ENCODE data around the gene NT5M.
"Not testable (repeated sequence)": the region's sequence is repeated elsewhere in the genome, so short reads cannot be mapped to it uniquely, and the experiment has no call there.

NT5M gene

GRCh38 chr17:17303010-17303846 lies at the start of gene NT5M:
NT5M (plus strand) TSS chr17:17303373; CDS start chr17:17303551, 178 bp downstream.
- DNase-seq (ENCODE audit: low read depth): peak; percentile 47

- no peak for DNase-seq (ENCODE audit: low read depth)
These were observed 49.8 kb upstream of the NT5M start for GRCh38 chr17:17253406-17253805.

GRCh38 chr17:17254036-17254435 lies 49.1 kb upstream of the NT5M start:
- DNase-seq (ENCODE audit: low read depth): no peak

GRCh38 chr17:17255689-17256088 lies 47.5 kb upstream of the NT5M start:
- not testable (repeated sequence) for DNase-seq (ENCODE audit: low read depth)

- DNase-seq (ENCODE audit: low read depth): no peak
These were observed 46.9 kb upstream of the NT5M start for GRCh38 chr17:17256316-17256715.

GRCh38 chr17:17258011-17258410 lies 45.2 kb upstream of the NT5M start:
- DNase-seq (ENCODE audit: low read depth): no peak

GRCh38 chr17:17258998-17259397 lies 44.2 kb upstream of the NT5M start:
- no peak for DNase-seq (ENCODE audit: low read depth)

GRCh38 chr17:17264430-17264829 lies 38.7 kb upstream of the NT5M start:
- DNase-seq (ENCODE audit: low read depth): no peak

GRCh38 chr17:17269926-17270773 lies 33.0 kb upstream of the NT5M start:
- no peak for DNase-seq (ENCODE audit: low read depth)

GRCh38 chr17:17275971-17276370 lies 27.2 kb upstream of the NT5M start:
- no peak for DNase-seq (ENCODE audit: low read depth)

GRCh38 chr17:17277431-17277830 lies 25.7 kb upstream of the NT5M start:
- not testable (repeated sequence) for DNase-seq (ENCODE audit: low read depth)

GRCh38 chr17:17279316-17279715 lies 23.9 kb upstream of the NT5M start:
- DNase-seq (ENCODE audit: low read depth): no peak

- peak; percentile 93 for DNase-seq (ENCODE audit: low read depth)
These were observed 22.3 kb upstream of the NT5M start, which contains the start of gene COPS3 for GRCh38 chr17:17280613-17281549. COPS3 (minus strand) TSS chr17:17281246; CDS start chr17:17281186, 60 bp downstream.

GRCh38 chr17:17285951-17286350 lies 17.2 kb upstream of the NT5M start:
- no peak for DNase-seq (ENCODE audit: low read depth)

GRCh38 chr17:17289086-17289485 lies 14.1 kb upstream of the NT5M start:
- no peak for DNase-seq (ENCODE audit: low read depth)

- DNase-seq (ENCODE audit: low read depth): no peak
These were observed 13.5 kb upstream of the NT5M start for GRCh38 chr17:17289701-17290100.

GRCh38 chr17:17295141-17295540 lies 8.0 kb upstream of the NT5M start:
- DNase-seq (ENCODE audit: low read depth): no peak

GRCh38 chr17:17297217-17297616 lies 6.0 kb upstream of the NT5M start:
- DNase-seq (ENCODE audit: low read depth): no peak

GRCh38 chr17:17298108-17298507 lies 5.1 kb upstream of the NT5M start:
- DNase-seq (ENCODE audit: low read depth): no peak

GRCh38 chr17:17300624-17301568 lies 2.3 kb upstream of the NT5M start:
- DNase-seq (ENCODE audit: low read depth): no peak

GRCh38 chr17:17301659-17302058 lies 1.5 kb upstream of the NT5M start:
- DNase-seq (ENCODE audit: low read depth): not testable (repeated sequence)
